ENCODE results near the gene PAPPA2. TPM values are rescaled to one million over a fixed set of nuclear protein-coding genes. Genes with fewer than 3 reads are reported as not detected.

PAPPA2 gene
- total RNA-seq, 1 experiment from 2014 or later = not detected

- TF ChIP-seq EZH2 (IDR thresholded peaks at IDR 0.05; ENCODE audit: low read depth) = no peak
- no peak for TF ChIP-seq CTCF (conservative IDR thresholded peaks at IDR 0.05)
- H2AFZ ChIP-seq = no peak overlapping the region
- H3K27ac ChIP-seq = no peak overlapping the region
- no peaks in the 10 kb centered on the region for H3K36me3 ChIP-seq (ENCODE audit: low read depth)
- H3K4me1 ChIP-seq (replicated peaks; ENCODE audit: insufficient read depth) = no peaks in the 10 kb centered on the region
- H4K20me1 ChIP-seq (ENCODE audit: insufficient read depth) = no peaks in the 10 kb centered on the region
- DNase-seq = no peak
- no peaks in the 10 kb centered on the region for H3F3A ChIP-seq (ENCODE audit: insufficient read depth, low read depth)
- no peak overlapping the region for H3K4me2 ChIP-seq
- ChIA-PET POLR2A (ENCODE audit: unreplicated experiment) (no interaction called here), CTCF (no interaction called here)
- no peak overlapping the region for H3K4me3 ChIP-seq
- H3K79me2 ChIP-seq (ENCODE audit: low read depth) = no peaks in the 10 kb centered on the region
- H3K27me3 ChIP-seq (ENCODE audit: insufficient read depth, low read depth) = no peaks in the 10 kb centered on the region
- intact Hi-C loops (cut with micrococcal nuclease; ENCODE audit: unreplicated experiment) = no loop called here
- BruUV-seq (replicated peaks) = no TSS peak
- H3K9me3 ChIP-seq (ENCODE audit: insufficient read depth, low read depth) = no peaks in the 10 kb centered on the region
- H3K9me2 ChIP-seq (ENCODE audit: insufficient read depth) = no peaks in the 10 kb centered on the region
Measured at GRCh38 chr1:176802316-176802715, 339.3 kb downstream of the PAPPA2 start.

GRCh38 chr1:176803042-176803441, 340.1 kb downstream of the PAPPA2 start:
- Histone ChIP-seq H4K20me1 (ENCODE audit: insufficient read depth) (no peaks in the 10 kb centered on the region), H3K4me1 (replicated peaks; ENCODE audit: insufficient read depth) (no peaks in the 10 kb centered on the region), H3K4me2 (no peak overlapping the region), H3K36me3 (ENCODE audit: low read depth) (no peaks in the 10 kb centered on the region), H2AFZ (no peak overlapping the region), H3K27ac (no peak overlapping the region), H3K9me3 (ENCODE audit: insufficient read depth, low read depth) (no peaks in the 10 kb centered on the region), H3F3A (ENCODE audit: insufficient read depth, low read depth) (no peaks in the 10 kb centered on the region), H3K9me2 (ENCODE audit: insufficient read depth) (no peaks in the 10 kb centered on the region), H3K4me3 (no peak overlapping the region), H3K79me2 (ENCODE audit: low read depth) (no peaks in the 10 kb centered on the region), H3K27me3 (ENCODE audit: insufficient read depth, low read depth) (no peaks in the 10 kb centered on the region)
- BruUV-seq (replicated peaks) = no TSS peak
- TF ChIP-seq CTCF (conservative IDR thresholded peaks at IDR 0.05) (no peak), EZH2 (IDR thresholded peaks at IDR 0.05; ENCODE audit: low read depth) (no peak)
- ChIA-PET CTCF (no interaction called here), POLR2A (ENCODE audit: unreplicated experiment) (no interaction called here)
- no peak for DNase-seq
- intact Hi-C loops (cut with micrococcal nuclease; ENCODE audit: unreplicated experiment) = no loop called here

GRCh38 chr1:176803596-176803995, 340.6 kb downstream of the PAPPA2 start:
- H3K27ac ChIP-seq = no peak overlapping the region
- no TSS peak for BruUV-seq (replicated peaks)
- H3K9me3 ChIP-seq (ENCODE audit: insufficient read depth, low read depth) = no peaks in the 10 kb centered on the region
- no peaks in the 10 kb centered on the region for H3K4me1 ChIP-seq (replicated peaks; ENCODE audit: insufficient read depth)
- CTCF ChIA-PET = no interaction called here
- POLR2A ChIA-PET (ENCODE audit: unreplicated experiment) = no interaction called here
- H4K20me1 ChIP-seq (ENCODE audit: insufficient read depth) = no peaks in the 10 kb centered on the region
- no peak overlapping the region for H3K4me2 ChIP-seq
- no peaks in the 10 kb centered on the region for H3K27me3 ChIP-seq (ENCODE audit: insufficient read depth, low read depth)
- H3K9me2 ChIP-seq (ENCODE audit: insufficient read depth) = no peaks in the 10 kb centered on the region
- intact Hi-C loops (cut with micrococcal nuclease; ENCODE audit: unreplicated experiment) = no loop called here
- no peak for DNase-seq
- no peaks in the 10 kb centered on the region for H3K36me3 ChIP-seq (ENCODE audit: low read depth)
- no peaks in the 10 kb centered on the region for H3K79me2 ChIP-seq (ENCODE audit: low read depth)
- H3K4me3 ChIP-seq = no peak overlapping the region
- no peaks in the 10 kb centered on the region for H3F3A ChIP-seq (ENCODE audit: insufficient read depth, low read depth)
- no peak overlapping the region for H2AFZ ChIP-seq
- TF ChIP-seq CTCF (conservative IDR thresholded peaks at IDR 0.05) = no peak
- TF ChIP-seq EZH2 (IDR thresholded peaks at IDR 0.05; ENCODE audit: low read depth) = no peak

Data from PC-9 (cell line).